Measurements from ENCODE around the gene LHX1. TPM values are rescaled to one million over a fixed set of nuclear protein-coding genes. Genes with fewer than 3 reads are reported as not detected.

LHX1 gene
- total RNA-seq, 1 experiment from 2014 or later: not detected

GRCh38 chr17:36944553-36944952, 7.3 kb downstream of the LHX1 start:
- no peaks in the 10 kb centered on the region for H3K27me3 ChIP-seq (ENCODE audit: low read length)
- no peak overlapping the region for H2AFZ ChIP-seq (ENCODE audit: low read length)
- H3K27ac ChIP-seq (ENCODE audit: low read length): no peak overlapping the region
- H3K4me3 ChIP-seq (ENCODE audit: low read length): no peak overlapping the region
- H3K4me1 ChIP-seq (ENCODE audit: low read length): peaks cover 17% of the 10 kb centered on the region
- DNase-seq: no peak
- peaks cover 6% of the 10 kb centered on the region for H3K79me2 ChIP-seq (ENCODE audit: low read length)
- no peaks in the 10 kb centered on the region for H3K9me2 ChIP-seq (replicated peaks; ENCODE audit: insufficient read depth, low read length)
- no peak overlapping the region for H3K9ac ChIP-seq (ENCODE audit: low read length)
- no peak overlapping the region for H3K4me2 ChIP-seq (ENCODE audit: low read depth, low read length, poor library complexity, severe bottlenecking)
- no peaks in the 10 kb centered on the region for H3K9me3 ChIP-seq (ENCODE audit: low read length)
- H3K36me3 ChIP-seq (ENCODE audit: insufficient read depth, low read length): no peaks in the 10 kb centered on the region
- no peaks in the 10 kb centered on the region; the same call in 1 of the 2 replicates for H4K20me1 ChIP-seq (ENCODE audit: insufficient read depth, low read depth, low read length)

DNA sequence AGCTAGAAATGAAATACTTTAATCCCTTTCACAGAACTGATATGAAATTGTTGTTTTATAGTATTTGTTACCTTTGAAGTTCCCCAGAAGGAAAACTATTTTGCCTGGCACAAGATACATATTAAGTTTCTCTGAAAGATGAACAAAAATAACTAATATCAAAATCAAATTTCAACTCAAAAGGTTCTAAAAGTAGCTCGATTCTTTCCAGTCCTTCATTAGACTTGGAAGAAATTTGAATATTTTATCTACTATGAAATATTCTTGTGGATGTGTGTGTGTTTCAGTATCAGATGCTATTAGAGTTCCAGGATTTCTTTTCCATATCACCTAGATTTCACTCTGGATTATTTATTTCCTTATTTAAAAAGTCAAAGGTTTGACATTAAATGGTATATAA, 7.9 kb downstream of the LHX1 start:
- H3K9me3 ChIP-seq (ENCODE audit: low read length): no peaks in the 10 kb centered on the region
- peaks cover 3% of the 10 kb centered on the region; the same call in 1 of the 2 replicates for H4K20me1 ChIP-seq (ENCODE audit: insufficient read depth, low read depth, low read length)
- no peak overlapping the region for H2AFZ ChIP-seq (ENCODE audit: low read length)
- no peaks in the 10 kb centered on the region for H3K9me2 ChIP-seq (replicated peaks; ENCODE audit: insufficient read depth, low read length)
- peaks cover 12% of the 10 kb centered on the region for H3K79me2 ChIP-seq (ENCODE audit: low read length)
- no peak overlapping the region for H3K27ac ChIP-seq (ENCODE audit: low read length)
- peaks cover 20% of the 10 kb centered on the region for H3K4me1 ChIP-seq (ENCODE audit: low read length)
- H3K4me2 ChIP-seq (ENCODE audit: low read depth, low read length, poor library complexity, severe bottlenecking): no peak overlapping the region
- H3K36me3 ChIP-seq (ENCODE audit: insufficient read depth, low read length): no peaks in the 10 kb centered on the region
- H3K9ac ChIP-seq (ENCODE audit: low read length): no peak overlapping the region
- no peaks in the 10 kb centered on the region for H3K27me3 ChIP-seq (ENCODE audit: low read length)
- no peak overlapping the region for H3K4me3 ChIP-seq (ENCODE audit: low read length)
- DNase-seq: no peak

GRCh38 chr17:36945959-36946725, 8.9 kb downstream of the LHX1 start:
- no peak overlapping the region for H3K4me3 ChIP-seq (ENCODE audit: low read length)
- no peaks in the 10 kb centered on the region for H3K9me2 ChIP-seq (replicated peaks; ENCODE audit: insufficient read depth, low read length)
- H3K27me3 ChIP-seq (ENCODE audit: low read length): no peaks in the 10 kb centered on the region
- H3K36me3 ChIP-seq (ENCODE audit: insufficient read depth, low read length): peaks cover 6% of the 10 kb centered on the region; the same call in 1 of the 2 replicates
- peaks cover 22% of the 10 kb centered on the region for H3K79me2 ChIP-seq (ENCODE audit: low read length)
- H2AFZ ChIP-seq (ENCODE audit: low read length): no peak overlapping the region
- H4K20me1 ChIP-seq (ENCODE audit: insufficient read depth, low read depth, low read length): peaks cover 7% of the 10 kb centered on the region; the same call in 1 of the 2 replicates
- H3K9me3 ChIP-seq (ENCODE audit: low read length): no peaks in the 10 kb centered on the region
- H3K27ac ChIP-seq (ENCODE audit: low read length): no peak overlapping the region
- DNase-seq: no peak
- no peak overlapping the region for H3K9ac ChIP-seq (ENCODE audit: low read length)
- H3K4me2 ChIP-seq (ENCODE audit: low read depth, low read length, poor library complexity, severe bottlenecking): no peak overlapping the region
- H3K4me1 ChIP-seq (ENCODE audit: low read length): peaks cover 30% of the 10 kb centered on the region

DNA sequence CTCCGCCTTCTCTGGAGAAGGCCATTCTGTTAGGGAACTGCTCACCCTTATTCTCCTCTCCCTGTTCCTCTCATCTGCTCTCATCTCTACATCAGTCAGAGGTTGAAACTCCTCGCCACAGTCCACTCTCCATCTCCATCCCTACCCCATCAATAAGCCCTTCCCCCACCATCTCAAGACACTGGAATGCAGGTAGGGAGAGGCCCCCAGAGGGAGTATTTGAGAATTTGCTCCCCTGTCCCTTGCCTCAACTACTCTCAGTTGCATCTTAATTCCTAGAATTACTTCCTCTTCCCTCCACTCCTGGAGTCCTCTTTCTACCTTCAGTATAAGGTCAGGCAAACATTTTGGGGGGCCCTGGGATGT, 9.4 kb downstream of the LHX1 start:
- Histone ChIP-seq H3K36me3 (ENCODE audit: insufficient read depth, low read length) (peaks cover 12% of the 10 kb centered on the region), H3K9ac (ENCODE audit: low read length) (no peak overlapping the region), H3K4me1 (ENCODE audit: low read length) (peaks cover 36% of the 10 kb centered on the region), H3K4me2 (ENCODE audit: low read depth, low read length, poor library complexity, severe bottlenecking) (no peak overlapping the region), H2AFZ (ENCODE audit: low read length) (no peak overlapping the region), H3K9me2 (replicated peaks; ENCODE audit: insufficient read depth, low read length) (no peaks in the 10 kb centered on the region), H3K27ac (ENCODE audit: low read length) (no peak overlapping the region), H3K79me2 (ENCODE audit: low read length) (peaks cover 28% of the 10 kb centered on the region), H3K4me3 (ENCODE audit: low read length) (no peak overlapping the region), H3K9me3 (ENCODE audit: low read length) (no peaks in the 10 kb centered on the region), H4K20me1 (ENCODE audit: insufficient read depth, low read depth, low read length) (peaks cover 7% of the 10 kb centered on the region; the same call in 1 of the 2 replicates), H3K27me3 (ENCODE audit: low read length) (no peaks in the 10 kb centered on the region)
- no peak for DNase-seq

DNA sequence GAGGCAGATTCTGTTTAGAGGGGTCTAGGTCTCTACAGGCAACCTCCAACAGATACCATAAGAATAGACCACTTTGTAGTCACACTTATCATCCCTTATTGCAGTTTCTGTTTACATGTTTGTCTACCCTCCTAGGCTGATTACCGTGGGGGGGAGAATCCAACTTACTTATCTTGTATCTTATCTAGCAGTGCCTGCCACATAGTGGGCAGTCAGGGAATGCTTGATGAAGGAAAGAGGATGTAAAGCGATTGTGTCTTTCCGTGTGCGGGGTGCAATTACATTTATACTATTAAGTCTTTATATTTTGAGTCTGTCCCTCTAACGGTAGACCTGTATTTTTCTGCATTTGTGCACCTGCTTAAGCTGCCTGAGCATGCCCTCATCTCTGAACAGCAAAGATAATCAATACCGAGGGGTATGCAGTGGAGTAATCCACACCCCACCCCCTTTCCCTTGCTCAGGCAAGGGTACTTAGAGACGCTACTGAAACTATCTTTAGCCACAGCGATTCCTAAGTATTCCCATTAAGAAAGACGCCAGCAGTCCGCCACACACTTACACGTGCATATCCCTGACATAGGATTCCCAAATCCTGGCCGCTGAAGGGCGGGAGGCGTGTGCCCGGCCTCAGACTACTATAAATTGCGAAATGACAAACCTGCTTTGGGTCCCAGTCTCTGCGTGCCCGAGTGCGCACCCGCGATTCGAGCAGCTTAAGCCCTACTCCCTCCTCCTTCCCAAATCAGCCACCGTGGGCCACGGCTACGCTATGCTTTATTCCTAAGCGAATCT, 10.8 kb downstream of the LHX1 start:
- H3K27ac ChIP-seq (ENCODE audit: low read length): no peak overlapping the region; the same call in 1 of the 2 replicates
- no peaks in the 10 kb centered on the region for H3K9me3 ChIP-seq (ENCODE audit: low read length)
- H4K20me1 ChIP-seq (ENCODE audit: insufficient read depth, low read depth, low read length): peaks cover 7% of the 10 kb centered on the region; the same call in 1 of the 2 replicates
- H3K9me2 ChIP-seq (replicated peaks; ENCODE audit: insufficient read depth, low read length): no peaks in the 10 kb centered on the region
- H3K4me1 ChIP-seq (ENCODE audit: low read length): peaks cover 42% of the 10 kb centered on the region
- H3K4me3 ChIP-seq (ENCODE audit: low read length): peak overlapping the region; percentile 90
- H2AFZ ChIP-seq (ENCODE audit: low read length): peak overlapping the region; percentile 77
- peak; percentile 51 for DNase-seq
- H3K9ac ChIP-seq (ENCODE audit: low read length): peak overlapping the region; percentile 77
- H3K4me2 ChIP-seq (ENCODE audit: low read depth, low read length, poor library complexity, severe bottlenecking): peak overlapping the region; percentile 90
- peaks cover 42% of the 10 kb centered on the region for H3K79me2 ChIP-seq (ENCODE audit: low read length)
- no peaks in the 10 kb centered on the region for H3K27me3 ChIP-seq (ENCODE audit: low read length)
- H3K36me3 ChIP-seq (ENCODE audit: insufficient read depth, low read length): peaks cover 19% of the 10 kb centered on the region

DNA sequence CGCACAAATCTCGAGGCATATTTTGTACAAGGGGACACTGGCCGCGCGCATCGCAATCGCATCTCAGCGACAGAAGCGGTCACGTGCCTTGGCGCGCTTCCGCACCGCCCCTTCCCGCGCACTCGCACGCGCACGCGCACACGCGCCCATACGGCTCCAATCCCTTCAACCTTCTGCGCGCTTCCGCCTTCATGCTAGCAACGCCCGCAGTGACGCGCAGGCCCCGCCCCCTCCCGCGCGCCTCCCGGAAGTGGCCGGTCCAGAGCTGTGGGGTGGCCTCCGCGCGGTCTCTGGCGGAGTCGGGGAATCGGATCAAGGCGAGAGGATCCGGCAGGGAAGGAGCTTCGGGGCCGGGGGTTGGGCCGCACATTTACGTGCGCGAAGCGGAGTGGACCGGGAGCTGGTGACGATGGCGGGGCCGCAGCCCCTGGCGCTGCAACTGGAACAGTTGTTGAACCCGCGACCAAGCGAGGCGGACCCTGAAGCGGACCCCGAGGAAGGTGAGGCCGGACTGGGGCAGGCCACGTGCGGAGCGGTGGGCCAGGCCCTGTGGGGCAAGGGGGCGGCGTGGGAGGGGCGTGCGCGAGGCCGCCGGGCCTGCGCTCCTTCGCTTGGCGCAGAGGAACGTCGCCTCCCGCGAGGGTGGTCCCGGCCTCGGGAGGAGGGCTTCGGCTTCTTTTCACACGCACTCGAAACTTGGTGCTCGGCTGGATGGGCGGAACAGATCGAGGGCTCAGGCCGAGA, 11.6 kb downstream of the LHX1 start, which contains the start of gene AATF:
Gene AATF (plus strand): TSS at position 238 of the 744 bp plus-strand sequence. CDS start 172 bp downstream, at position 410.
- Histone ChIP-seq H3K4me3 (ENCODE audit: low read length) (peak within 1 kb of the TSS; percentile 90), H3K36me3 (ENCODE audit: insufficient read depth, low read length) (peaks cover 25% of the 10 kb centered on the region), H2AFZ (ENCODE audit: low read length) (peak within 1 kb of the TSS; percentile 77), H3K9ac (ENCODE audit: low read length) (peak within 1 kb of the TSS; percentile 88), H4K20me1 (ENCODE audit: insufficient read depth, low read depth, low read length) (peaks cover 7% of the 10 kb centered on the region; the same call in 1 of the 2 replicates), H3K27ac (ENCODE audit: low read length) (peak within 1 kb of the TSS; percentile 66), H3K27me3 (ENCODE audit: low read length) (no peaks in the 10 kb centered on the region), H3K9me2 (replicated peaks; ENCODE audit: insufficient read depth, low read length) (no peaks in the 10 kb centered on the region), H3K4me1 (ENCODE audit: low read length) (peaks cover 42% of the 10 kb centered on the region), H3K4me2 (ENCODE audit: low read depth, low read length, poor library complexity, severe bottlenecking) (peak within 1 kb of the TSS; percentile 90), H3K9me3 (ENCODE audit: low read length) (no peaks in the 10 kb centered on the region), H3K79me2 (ENCODE audit: low read length) (peaks cover 50% of the 10 kb centered on the region)
- peak; percentile 99 for DNase-seq

- Histone ChIP-seq H3K4me1 (ENCODE audit: low read length) (peaks cover 41% of the 10 kb centered on the region), H3K27ac (ENCODE audit: low read length) (peak overlapping the region; percentile 66), H4K20me1 (ENCODE audit: insufficient read depth, low read depth, low read length) (peaks cover 7% of the 10 kb centered on the region; the same call in 1 of the 2 replicates), H3K4me3 (ENCODE audit: low read length) (peak overlapping the region; percentile 90), H3K9ac (ENCODE audit: low read length) (peak overlapping the region; percentile 88), H3K9me3 (ENCODE audit: low read length) (no peaks in the 10 kb centered on the region), H2AFZ (ENCODE audit: low read length) (no peak overlapping the region), H3K79me2 (ENCODE audit: low read length) (peaks cover 56% of the 10 kb centered on the region), H3K36me3 (ENCODE audit: insufficient read depth, low read length) (peaks cover 30% of the 10 kb centered on the region), H3K4me2 (ENCODE audit: low read depth, low read length, poor library complexity, severe bottlenecking) (peak overlapping the region; percentile 90), H3K27me3 (ENCODE audit: low read length) (no peaks in the 10 kb centered on the region), H3K9me2 (replicated peaks; ENCODE audit: insufficient read depth, low read length) (no peaks in the 10 kb centered on the region)
- DNase-seq: no peak
These were observed 12.2 kb downstream of the LHX1 start for GRCh38 chr17:36949461-36949927.

Data from Karpas-422 (cell line).